Measurements from ENCODE around the gene CD47. TPM values are rescaled to one million over a fixed set of nuclear protein-coding genes. Genes with fewer than 3 reads are reported as not detected.

The CD47 gene
- total RNA-seq, 1 experiment from 2014 or later = 76.9 TPM

GRCh38 chr3:108093616-108094015 lies 2.8 kb upstream of the CD47 start:
- ChIA-PET CTCF (no interaction called here), POLR2A (ENCODE audit: unreplicated experiment) (no interaction called here)
- no peaks in the 10 kb centered on the region for H3K9me2 ChIP-seq (ENCODE audit: insufficient read depth)
- H3K27me3 ChIP-seq (ENCODE audit: insufficient read depth, low read depth) = no peaks in the 10 kb centered on the region
- BruUV-seq (replicated peaks) = no TSS peak
- no peak for DNase-seq
- H3K36me3 ChIP-seq (ENCODE audit: low read depth) = no peaks in the 10 kb centered on the region
- no peaks in the 10 kb centered on the region for H4K20me1 ChIP-seq (ENCODE audit: insufficient read depth)
- no peak overlapping the region for H2AFZ ChIP-seq
- peaks cover 29% of the 10 kb centered on the region for H3K4me1 ChIP-seq (replicated peaks; ENCODE audit: insufficient read depth)
- H3K79me2 ChIP-seq (ENCODE audit: low read depth) = peaks cover 20% of the 10 kb centered on the region
- peaks cover 16% of the 10 kb centered on the region for H3F3A ChIP-seq (ENCODE audit: insufficient read depth, low read depth)
- H3K4me3 ChIP-seq = no peak overlapping the region
- TF ChIP-seq CTCF (conservative IDR thresholded peaks at IDR 0.05) (no peak), EZH2 (IDR thresholded peaks at IDR 0.05; ENCODE audit: low read depth) (no peak)
- no peak overlapping the region for H3K4me2 ChIP-seq
- intact Hi-C loops (cut with micrococcal nuclease; ENCODE audit: unreplicated experiment) = loop anchor here (5.0 kb wide), 2 partner anchors 59 to 106 kb away; no protein-coding TSS in a partner anchor
- no peak overlapping the region for H3K27ac ChIP-seq
- H3K9me3 ChIP-seq (ENCODE audit: insufficient read depth, low read depth) = no peaks in the 10 kb centered on the region

DNA sequence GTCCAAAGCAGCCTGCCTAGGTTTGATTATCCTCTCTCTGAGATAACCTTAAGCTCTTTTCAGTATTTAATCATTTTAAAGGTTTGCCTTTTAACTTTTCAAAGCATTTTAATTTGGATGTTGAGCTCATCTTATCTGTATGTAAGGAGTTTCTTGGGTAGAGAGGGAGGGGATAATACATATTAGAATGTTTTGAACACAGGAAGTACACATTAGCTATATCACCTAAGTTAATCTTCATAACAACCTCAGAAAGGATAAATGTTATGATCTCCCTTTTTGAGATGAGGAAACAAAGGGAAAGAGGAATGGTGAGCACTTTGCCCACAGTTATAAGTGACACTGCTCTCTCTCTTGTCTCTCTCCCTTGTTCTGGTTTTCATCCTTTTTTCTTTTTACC lies 2.2 kb upstream of the CD47 start:
- no TSS peak for BruUV-seq (replicated peaks)

DNA sequence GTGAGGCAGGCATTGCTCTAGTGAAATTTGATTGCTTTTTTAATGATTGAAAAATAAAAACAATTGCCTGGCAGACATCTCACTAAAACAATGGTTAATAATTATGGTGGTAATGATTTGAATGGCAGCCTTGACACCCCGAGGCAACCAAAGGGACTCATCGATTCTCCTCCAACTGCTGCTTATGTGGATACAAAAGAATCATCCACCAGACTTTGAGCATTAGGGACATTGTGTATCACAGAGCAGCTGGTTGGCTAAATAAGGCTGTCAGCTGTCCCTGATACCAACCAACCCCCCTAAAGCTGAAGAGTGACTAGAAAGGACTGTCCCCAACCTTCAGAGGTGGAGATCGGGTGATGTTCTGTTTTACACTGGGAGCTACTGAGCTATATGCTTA lies 1.7 kb upstream of the CD47 start:
- Histone ChIP-seq H3K4me3 (no peak overlapping the region), H3K9me3 (ENCODE audit: insufficient read depth, low read depth) (no peaks in the 10 kb centered on the region), H3K4me1 (replicated peaks; ENCODE audit: insufficient read depth) (peaks cover 40% of the 10 kb centered on the region), H3F3A (ENCODE audit: insufficient read depth, low read depth) (peaks cover 16% of the 10 kb centered on the region), H3K79me2 (ENCODE audit: low read depth) (peaks cover 30% of the 10 kb centered on the region), H2AFZ (no peak overlapping the region), H3K9me2 (ENCODE audit: insufficient read depth) (no peaks in the 10 kb centered on the region), H3K27me3 (ENCODE audit: insufficient read depth, low read depth) (no peaks in the 10 kb centered on the region), H3K36me3 (ENCODE audit: low read depth) (no peaks in the 10 kb centered on the region), H3K27ac (no peak overlapping the region), H4K20me1 (ENCODE audit: insufficient read depth) (no peaks in the 10 kb centered on the region), H3K4me2 (no peak overlapping the region)
- no peak for DNase-seq
- POLR2A ChIA-PET (ENCODE audit: unreplicated experiment) = no interaction called here
- TF ChIP-seq CTCF (conservative IDR thresholded peaks at IDR 0.05) (no peak), EZH2 (IDR thresholded peaks at IDR 0.05; ENCODE audit: low read depth) (no peak)
- CTCF ChIA-PET = no interaction called here
- BruUV-seq (replicated peaks) = no TSS peak
- intact Hi-C loops (cut with micrococcal nuclease; ENCODE audit: unreplicated experiment) = loop anchor here (5.0 kb wide), 2 partner anchors 60 to 105 kb away; no protein-coding TSS in a partner anchor

More for the DNA sequence above, 2.2 kb upstream of the CD47 start:
- ChIA-PET CTCF (no interaction called here), POLR2A (ENCODE audit: unreplicated experiment) (no interaction called here)
- no peak overlapping the region for H3K27ac ChIP-seq
- H3K36me3 ChIP-seq (ENCODE audit: low read depth) = no peaks in the 10 kb centered on the region
- peaks cover 16% of the 10 kb centered on the region for H3F3A ChIP-seq (ENCODE audit: insufficient read depth, low read depth)
- no peaks in the 10 kb centered on the region for H3K9me2 ChIP-seq (ENCODE audit: insufficient read depth)
- no peak overlapping the region for H3K4me2 ChIP-seq
- H2AFZ ChIP-seq = no peak overlapping the region
- H3K4me1 ChIP-seq (replicated peaks; ENCODE audit: insufficient read depth) = peaks cover 35% of the 10 kb centered on the region
- H3K27me3 ChIP-seq (ENCODE audit: insufficient read depth, low read depth) = no peaks in the 10 kb centered on the region
- intact Hi-C loops (cut with micrococcal nuclease; ENCODE audit: unreplicated experiment) = loop anchor here (5.0 kb wide), 2 partner anchors 59 to 106 kb away; no protein-coding TSS in a partner anchor
- H4K20me1 ChIP-seq (ENCODE audit: insufficient read depth) = no peaks in the 10 kb centered on the region
- H3K4me3 ChIP-seq = no peak overlapping the region
- peaks cover 24% of the 10 kb centered on the region for H3K79me2 ChIP-seq (ENCODE audit: low read depth)
- TF ChIP-seq EZH2 (IDR thresholded peaks at IDR 0.05; ENCODE audit: low read depth) = no peak
- TF ChIP-seq CTCF (conservative IDR thresholded peaks at IDR 0.05) = no peak
- no peak for DNase-seq
- no peaks in the 10 kb centered on the region for H3K9me3 ChIP-seq (ENCODE audit: insufficient read depth, low read depth)
